Measurements from ENCODE around the gene SCRT2.
"Not testable (repeated sequence)": the region's sequence is repeated elsewhere in the genome, so short reads cannot be mapped to it uniquely, and the experiment has no call there.

The SCRT2 gene

DNA sequence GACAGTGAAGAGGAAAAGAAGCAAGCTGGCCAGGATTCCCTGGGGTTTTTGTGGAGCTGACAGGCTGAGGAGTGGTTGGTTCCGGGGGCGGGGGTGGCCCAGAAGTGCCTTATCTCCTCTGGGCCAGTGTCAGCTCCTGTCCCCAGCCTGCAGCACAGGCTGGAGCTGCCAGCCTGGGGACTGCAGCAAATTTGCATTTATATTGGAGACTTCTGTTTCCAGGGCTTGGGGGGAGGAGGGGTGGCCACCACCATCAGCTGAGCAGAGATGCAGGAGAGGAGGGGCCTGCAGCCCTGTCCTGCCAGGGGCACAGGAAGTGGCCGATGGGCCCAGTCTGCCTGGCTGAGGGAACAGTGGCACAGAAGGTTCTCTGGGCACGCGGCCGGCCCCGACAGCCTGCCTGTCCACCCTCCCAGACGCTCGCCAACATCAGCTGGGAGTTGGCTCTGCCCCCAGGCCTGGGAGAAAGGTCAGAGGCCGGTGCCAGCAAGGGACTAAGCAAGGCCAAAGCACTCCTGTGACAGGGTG, 24.3 kb upstream of the SCRT2 start:
- no peak for FAIRE-seq

DNA sequence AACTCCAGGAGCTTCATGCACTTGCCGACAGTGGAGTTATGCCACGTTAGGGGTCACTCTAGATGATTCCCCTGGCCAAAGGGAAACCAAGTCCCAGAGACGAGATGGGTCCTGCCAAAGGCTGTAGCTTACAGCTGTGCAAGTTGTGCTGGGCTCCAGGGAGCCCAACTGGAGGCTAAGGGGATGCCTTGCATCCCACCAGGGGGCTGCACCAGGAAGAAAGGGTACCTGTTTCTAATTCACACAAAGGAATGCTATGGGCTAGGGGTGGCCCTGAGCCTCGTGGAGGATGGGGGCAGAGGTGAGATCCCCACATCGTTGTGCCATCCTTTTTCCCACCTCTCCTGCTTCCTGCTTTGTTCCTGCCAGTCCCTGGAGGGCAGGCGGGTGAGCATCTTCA, 23.7 kb upstream of the SCRT2 start:
- FAIRE-seq: no peak

DNA sequence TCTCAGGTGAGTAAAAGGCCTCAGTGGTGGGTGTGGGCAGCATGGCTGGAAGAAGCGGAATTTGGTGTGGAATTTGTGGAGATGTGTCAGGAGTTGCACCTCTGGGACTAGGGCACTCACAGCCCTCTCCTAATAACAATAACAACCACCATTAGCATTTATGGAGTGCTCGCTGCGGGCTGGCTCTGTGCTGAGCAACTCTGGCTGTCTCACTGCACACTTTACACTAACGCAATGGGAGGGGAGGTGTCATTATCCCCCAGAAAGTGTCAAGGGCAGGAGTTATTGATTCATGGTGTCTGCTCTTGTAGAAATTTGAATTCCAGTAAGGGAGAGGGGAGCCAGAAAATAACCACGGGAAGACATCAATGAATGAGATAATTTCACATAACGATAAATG, 22.7 kb upstream of the SCRT2 start:
- no peak for FAIRE-seq

DNA sequence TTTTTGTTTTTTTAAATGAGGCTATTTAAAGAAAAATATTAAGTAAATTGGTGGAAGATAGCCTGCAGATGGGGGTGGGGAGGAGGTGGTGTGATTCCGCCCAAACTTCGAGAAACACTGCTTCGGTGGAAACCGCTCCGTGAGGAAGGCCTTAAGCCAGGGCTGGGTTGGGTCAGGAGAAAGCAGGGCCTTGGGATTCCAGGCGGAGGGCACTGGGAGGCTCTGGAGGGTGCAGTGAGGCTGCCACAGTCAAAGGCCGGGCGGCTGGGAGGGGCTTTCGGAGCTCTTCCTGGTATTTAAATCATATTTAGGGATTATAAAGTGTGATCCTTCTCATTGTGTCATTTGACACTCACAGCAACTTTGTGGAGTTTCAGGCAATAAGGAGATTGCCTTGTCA, 22.2 kb upstream of the SCRT2 start:
- FAIRE-seq: no peak

DNA sequence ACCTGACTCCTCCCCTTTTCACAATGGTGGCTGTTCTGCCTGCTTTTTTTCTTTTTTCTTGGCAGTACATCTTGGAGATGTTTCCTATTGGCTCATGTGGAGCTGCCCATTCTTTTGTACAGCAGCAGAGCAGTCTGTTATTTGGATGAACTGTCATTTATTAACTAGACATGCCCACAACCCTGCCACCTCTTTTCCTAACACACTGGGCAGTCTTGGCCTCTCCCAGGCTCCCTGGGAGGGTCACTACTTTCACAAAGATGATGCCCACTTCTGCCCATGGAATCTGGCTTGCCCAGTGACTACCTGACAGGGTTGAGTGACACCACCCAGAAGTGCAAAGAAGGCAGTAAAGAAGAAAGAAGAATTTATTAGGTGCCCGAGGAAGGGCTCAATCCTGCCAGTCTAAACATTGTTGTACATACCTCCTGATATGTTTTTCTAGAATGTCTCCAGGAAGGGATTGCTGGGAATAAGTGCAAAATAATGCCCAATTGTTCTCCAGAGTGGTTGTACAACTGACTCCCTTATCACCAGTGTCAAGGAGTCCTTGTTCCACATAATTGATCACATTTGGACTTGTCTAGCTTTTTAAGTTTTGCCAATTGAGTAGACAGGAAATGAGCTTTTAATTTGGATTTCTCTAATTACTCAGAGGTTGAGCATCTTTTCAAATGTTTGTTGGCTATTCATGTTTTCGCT, 19.7 kb upstream of the SCRT2 start:
- FAIRE-seq: no peak

DNA sequence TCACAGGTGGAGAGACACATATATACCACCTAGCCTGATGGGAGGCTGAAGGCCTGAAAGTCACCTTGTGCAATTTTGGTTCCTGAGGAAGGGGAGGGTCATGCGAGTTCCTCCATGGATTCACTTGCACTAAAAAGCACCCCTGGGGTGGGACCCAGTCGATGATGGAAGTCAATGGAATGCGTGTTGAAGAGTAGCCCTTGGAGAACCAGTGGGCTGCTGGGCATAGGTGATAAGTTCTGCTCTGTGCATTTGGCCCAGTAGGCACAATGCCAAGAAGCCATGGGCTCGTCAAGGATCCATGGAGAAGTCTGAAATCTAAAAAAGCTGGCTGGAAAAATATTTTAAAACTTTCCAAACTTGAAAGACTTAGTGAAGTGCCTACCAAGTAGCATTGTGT, 18.9 kb upstream of the SCRT2 start:
- FAIRE-seq: no peak

DNA sequence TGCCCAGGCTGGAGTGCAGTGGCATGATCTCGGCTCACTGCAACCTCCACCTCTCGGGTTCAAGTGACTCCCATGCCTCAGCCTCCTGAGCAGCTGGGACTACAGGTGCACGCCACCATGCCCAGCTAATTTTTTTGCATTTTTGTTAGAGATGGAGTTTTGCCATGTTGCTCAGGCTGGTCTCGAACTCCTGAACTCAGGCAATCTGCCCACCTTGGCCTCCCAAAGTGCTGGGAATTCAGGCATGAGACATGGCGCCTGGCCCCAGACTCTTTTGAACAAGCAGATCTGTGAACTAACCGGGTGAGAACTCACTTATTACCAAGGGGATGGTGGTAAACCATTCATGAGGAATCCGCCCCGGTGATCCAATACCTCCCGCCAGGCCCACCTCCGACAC, 18.2 kb upstream of the SCRT2 start:
- not testable (repeated sequence) for FAIRE-seq

DNA sequence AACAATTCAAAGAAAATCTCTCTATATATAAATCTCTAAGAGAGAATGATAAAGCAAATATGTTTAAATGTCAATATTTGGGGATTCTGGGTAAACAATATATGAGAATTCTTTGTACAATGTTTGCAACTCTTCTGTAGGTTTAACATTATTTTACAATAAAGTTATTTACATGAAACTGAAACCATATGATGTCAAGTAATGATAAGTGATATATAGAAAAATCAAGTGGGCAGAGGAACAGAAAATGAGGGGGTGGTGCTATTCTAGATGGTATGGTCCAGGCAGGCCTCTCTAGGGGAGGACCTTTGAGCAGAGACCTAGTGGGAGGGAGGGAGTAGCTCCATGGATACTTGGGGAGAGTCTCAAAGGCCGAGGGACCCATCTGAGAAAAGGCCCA, 16.4 kb upstream of the SCRT2 start:
- FAIRE-seq: no peak

DNA sequence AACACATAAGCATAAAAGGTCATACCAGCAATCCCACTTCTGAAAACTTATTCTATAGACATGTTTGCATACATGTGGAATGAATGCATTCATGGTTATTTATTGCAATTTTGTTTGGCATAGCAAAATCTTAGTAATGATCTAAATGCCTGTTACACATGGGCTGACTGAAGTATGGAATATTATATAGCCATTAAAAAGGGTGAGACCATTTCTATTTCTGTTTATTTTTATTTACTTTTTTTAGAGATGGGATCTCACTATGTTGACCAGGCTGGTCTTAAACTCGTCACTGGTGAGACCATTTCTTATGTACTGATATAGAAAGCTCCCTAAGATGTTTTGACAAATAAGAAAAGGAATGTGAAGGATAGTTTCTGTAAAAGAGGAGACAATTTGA, 14.3 kb upstream of the SCRT2 start:
- FAIRE-seq: no peak

DNA sequence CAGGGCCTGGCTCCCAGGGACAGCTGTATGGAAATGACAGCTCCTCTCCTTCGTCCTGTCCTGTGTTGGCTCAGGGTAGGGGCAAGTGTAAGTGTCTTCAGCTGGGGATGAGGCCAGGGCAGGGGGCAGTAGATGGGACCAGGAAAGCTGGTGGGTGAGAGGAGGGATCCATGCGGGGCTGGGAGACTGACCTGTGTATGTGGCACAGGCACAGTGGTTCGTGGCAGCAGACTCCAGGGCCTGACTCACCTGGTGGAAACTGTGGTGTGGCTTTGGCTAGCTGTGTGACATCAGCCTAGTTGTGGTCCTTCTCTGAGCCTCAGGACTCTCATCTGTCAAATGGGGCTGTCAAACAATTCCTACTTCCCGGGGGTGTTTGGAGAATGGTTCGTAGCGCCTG, 13.7 kb upstream of the SCRT2 start:
- FAIRE-seq: no peak

DNA sequence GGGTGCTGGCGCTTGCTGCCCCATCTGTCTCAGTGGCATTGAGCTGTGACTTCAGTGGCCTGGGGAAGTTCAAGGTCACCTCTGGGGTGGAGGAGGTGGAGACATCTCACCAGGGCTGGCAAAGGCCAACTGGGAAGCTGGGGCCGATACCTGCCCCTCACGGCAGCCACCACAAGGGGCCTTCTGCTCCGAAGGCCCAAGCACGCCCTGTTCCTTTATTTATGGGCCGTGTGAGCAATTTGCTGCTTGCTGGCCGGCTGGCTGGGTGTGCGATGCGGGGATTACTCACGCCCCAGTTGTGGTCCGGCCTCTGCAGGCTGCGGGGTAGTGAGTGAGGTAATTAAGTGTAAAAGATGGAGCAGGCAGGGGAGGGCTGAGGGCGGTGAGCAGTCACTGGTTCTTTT, 13.2 kb upstream of the SCRT2 start:
- FAIRE-seq: no peak

DNA sequence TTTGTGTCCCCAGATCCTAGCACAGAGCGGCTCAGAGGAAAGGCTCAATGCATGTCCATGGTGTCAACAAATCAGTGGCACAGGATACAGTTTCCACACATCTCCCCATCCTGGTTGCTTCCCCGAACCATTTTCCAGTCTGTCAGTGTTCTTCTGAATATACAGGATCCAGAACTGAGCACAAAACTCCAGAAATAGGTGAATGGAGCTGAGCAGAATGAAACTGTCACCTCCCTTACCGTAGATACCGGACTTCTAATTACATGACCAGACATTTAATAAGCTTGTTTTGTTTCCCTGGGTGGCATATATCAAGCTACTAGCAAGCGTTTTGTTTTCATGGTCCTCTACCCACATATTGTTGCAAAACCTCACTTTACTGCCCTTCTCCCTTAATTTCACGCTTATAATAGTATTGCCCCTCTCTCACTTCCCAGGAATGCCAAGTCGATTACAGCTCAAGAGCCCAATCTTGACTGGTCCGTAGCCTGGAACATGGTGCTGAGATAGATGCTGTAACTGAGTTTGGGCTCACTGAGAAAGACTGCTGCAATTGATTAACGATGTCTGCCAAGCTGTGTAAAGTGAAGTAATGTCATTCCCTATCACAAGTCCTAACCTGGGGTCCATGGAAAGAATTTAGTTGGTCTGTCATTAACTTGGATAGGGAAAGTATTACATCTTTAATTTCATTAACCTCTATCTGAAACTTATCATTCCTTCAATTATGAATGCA, 12.0 kb upstream of the SCRT2 start:
- no peak for FAIRE-seq

DNA sequence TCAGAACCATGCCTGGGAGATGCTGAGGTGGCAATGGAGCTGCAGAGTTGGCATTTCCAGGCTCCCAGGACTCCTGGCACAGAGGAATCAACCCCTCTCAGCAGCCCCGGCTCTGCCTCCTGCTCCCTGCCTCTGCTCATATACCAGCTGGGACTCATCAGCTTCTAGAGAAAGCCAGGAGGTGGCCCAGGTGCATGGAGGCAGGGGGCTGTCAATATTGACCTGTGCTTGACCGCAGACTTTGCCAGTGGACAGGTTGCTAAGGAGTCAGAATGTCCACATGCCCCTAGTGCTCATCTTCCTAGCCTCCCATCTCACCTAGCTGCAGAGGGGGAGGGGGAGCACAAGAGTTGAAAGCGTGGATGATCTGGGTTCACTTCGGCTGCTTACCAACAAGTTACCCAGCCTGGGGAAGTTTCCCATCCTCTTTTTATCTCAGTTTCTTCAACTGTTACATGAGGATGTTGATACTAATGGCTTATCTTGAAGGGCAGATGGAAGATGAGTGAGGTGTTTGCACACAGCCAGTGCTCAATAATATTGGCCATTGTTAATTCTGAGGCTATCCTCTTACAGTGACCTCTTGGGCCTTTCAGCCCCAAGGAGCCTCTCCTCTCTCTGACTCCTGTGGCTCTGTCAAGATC, 9.2 kb upstream of the SCRT2 start:
- FAIRE-seq: no peak

DNA sequence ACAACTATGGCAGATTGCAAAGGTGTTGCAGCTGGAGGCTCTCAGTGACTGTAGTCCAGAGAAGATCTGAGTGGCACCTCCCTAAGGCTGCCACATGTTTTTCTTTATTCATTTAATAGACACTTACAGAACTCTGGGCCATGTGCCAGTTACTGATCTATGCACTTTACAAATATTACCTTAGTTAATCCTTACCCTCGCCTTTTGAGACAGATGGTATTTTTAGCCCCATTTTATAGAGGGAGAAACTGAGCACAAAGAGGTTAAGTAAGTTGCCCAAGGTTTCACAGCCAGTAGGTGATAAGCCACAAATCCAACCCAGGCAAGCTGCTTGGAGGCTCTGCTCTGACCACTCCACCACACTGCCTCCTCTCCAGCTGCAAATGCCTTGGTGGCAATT, 6.5 kb upstream of the SCRT2 start:
- no peak for FAIRE-seq

DNA sequence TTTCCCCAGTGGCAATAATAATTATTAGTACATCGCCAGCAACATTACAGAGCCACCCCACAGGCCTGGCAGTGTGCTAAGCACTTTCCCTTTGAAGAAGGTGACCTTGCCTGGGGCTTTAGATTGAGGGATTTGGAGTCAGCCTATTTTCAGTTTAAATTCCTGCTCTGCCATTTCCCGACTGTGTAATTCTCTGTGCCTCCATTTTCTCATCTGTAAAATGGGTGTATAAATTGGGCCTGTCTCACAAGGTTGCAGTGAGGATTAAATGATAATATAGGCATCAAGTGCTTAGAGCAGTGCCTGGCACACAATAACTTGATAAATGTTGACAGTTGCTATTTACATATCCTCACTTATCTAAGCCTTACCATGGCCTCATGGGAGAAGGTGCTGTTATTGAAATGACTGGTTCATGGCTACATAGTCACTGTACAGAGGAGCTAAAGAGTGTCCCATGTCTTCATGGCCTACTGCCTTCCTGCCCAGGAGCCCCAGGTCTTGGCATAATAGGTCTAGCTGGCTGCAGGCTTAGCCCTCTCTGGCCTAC, 5.1 kb upstream of the SCRT2 start:
- FAIRE-seq: no peak

DNA sequence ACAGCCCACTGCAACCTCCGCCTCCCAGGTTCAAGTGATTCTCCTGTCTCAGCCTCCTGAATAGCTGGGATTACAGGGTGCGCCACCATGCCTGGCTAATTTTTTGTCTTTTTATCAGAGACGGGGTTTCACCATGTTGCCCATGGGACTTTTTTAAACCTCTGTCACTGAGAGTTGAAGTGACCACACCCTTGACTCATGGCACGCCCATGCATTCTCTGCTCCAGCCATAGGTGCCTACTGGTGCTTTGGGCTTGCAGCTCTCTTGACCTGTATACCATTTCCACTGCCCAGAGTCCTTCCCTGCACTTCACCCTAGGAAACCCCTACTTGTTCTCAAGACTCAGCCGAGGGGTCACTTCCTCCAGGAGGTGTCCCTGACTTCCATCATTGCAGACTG, 2.4 kb upstream of the SCRT2 start:
- FAIRE-seq: no peak

DNA sequence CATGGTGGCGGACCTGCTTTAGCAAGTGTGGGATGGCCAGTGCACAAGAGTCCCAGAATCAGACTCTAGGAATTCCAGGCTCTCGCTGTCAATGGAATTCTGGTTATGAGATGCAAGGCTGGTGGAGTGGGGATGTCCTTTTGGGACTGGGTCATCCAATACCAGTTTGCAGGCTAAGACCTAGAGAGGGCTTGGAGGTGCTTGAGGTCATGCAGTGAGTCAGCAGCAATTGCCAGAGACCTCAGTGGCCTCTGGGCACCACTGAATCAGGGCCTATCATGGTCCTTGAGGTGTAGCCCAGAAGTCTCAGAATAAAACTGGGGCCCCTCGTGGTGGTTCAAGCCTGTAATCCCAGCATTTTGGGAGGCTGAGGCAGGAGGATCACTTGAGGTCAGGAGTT, 1.4 kb upstream of the SCRT2 start:
- no peak for FAIRE-seq

DNA sequence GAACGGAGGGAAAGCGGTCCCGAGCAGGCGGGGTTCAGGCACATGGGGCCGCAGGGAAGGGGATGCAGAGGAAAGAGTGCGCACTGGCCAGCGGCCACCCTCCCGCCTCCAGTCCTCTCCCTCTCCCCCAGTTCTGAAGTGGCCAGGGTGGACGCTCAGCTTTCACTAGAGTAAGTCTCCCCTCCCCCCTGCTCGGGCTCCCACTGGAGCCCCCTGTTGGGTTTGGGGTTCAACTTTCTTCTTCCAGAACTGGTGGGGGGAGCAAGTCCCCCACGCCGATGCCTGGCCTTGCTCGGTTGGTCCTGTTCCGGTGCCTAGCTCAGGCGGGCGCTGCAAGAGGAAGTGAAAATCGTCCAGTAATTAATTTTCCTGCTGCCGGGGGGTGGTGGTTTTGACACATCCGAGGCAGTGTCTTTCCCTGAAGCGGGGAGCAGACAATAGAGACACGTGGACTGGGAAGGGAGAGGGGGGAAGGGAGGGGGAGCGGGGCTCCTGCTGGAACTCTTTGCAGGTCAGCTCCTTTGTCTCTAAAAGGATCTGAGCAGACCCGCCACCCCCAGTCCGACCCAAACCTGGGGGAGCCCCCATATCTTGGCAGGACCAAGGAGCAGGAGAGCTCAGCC, 824 bp upstream of the SCRT2 start:
- FAIRE-seq: no peak

DNA sequence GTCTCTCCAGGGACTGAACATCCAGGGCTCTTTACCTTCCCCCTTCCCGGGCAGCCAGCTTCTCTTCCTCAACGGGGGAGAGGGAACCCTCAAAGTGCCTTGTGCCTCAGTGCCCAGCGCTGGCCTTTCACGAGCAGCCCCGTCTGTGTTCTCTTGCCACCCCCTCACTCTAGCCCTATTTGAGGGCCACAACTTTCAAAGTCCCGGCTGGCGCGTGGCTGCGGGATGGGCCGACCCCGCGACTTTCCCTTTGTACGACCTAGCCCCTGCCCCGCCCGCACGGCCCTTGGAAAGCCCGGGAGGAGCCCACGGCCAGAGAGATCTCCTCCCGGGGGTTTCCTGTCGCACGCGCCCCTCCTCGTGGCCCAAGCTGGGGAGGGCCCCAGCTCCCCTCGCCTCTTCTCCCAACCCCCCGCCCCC, 559 bp downstream of the SCRT2 start:
- FAIRE-seq: no peak

DNA sequence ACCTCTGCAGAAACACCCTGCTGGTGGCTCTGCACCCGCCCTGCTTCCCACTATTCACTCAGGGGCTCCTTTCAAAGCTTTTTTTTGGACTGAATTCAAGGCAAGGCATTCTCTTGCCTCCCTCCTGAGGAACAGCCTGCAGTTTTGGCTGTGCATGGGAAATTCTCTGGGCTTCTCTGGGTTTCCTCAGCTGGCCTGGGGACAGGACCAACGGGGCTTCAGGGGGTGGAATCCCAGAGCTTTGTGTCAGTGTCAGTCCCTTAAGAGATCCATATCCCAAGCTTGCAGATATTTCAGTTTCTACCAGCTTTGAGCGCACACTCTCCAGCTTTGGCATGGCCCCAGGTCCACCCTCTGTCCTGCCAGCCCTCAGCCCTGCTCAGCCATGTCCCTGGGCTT, 2.0 kb downstream of the SCRT2 start:
- FAIRE-seq: no peak

DNA sequence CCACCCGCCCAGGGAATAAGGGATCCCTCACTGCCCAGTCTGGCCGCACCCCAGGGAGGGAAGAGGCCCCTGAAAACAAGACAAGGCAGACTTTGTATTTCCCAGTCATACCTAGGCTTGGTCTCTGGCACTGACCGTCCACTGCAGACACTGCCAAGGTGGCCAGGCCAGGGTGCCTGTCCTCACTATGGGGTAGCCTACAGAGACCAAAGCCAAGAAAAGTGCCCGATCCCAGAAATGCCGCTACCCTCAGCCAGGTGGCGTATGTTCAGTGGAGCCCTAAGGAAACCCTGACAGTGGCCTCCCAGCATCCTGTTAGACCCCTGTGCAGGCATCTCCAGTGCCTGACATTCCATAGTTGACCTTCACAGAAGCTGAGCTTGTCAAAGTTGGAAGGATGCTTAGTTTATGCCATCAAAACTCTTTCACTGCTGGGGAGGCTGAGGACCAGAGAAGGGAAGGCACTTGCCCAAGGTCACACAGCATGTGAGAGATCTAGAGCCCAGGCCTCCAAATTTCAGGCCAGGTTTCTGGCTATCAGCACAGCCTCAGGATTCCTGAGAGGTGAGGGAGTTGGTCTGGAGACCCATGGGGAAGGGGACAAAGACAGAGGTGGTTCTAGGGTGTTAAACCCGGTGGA, 2.5 kb downstream of the SCRT2 start:
- FAIRE-seq: no peak

DNA sequence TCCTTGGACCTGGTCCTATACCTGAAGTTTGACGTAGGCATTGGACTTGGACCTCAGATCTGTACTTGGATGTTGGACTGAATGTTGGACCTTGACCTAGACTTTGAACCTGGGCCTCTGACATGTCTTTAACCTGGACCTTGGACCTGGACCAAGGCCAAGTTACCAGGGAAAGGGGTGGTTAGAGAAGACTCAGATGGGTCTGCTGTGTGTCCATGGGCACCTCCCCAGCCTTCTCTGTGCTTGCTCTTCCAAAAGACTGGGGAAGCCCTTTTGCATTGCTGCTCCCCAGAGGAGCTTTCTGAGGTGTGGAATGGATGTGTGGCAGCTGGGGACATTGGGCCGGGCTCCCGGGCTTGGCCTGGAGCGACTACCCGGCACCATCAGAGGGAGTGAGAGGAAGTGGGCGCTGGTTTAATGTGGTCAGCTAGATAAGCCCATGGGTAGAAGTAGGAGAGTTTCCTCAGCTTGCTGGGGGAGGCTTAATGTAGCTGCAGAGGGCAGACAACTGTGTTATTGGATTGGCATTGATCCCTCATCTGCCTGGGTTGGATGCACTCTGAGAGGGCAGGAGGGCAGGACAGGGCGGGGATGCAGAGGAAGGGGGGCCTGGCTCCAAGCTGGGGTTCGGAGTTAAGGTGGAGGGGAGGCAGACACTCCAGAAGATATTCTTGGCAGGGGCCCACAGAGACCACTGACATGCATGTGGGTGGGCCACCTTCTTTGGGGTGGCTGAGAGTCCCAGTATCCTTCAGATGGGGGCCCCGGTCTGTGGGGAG, 4.2 kb downstream of the SCRT2 start:
- FAIRE-seq: no peak
